IPS-18c (cell line): ENCODE results near the gene ADD3.

ENCODE experiments used
- H3K4me3 ChIP-seq: 2 replicates; pipeline ENCODE4 v1.7.0; 2013; ENCODE audit warnings: low read depth, mild to moderate bottlenecking, low read length, moderate library complexity; ENCODE audit not compliant: insufficient read depth
- H3K9me3 ChIP-seq: one replicate; pipeline ENCODE4 v1.6.1; 2013; ENCODE audit warnings: mild to moderate bottlenecking, low read length, moderate library complexity; ENCODE audit not compliant: control insufficient read depth, insufficient read depth

ADD3 gene

GRCh38 chr10:109994711-109995577, 12.8 kb upstream of the ADD3 start:
- Histone ChIP-seq H3K9me3 (no peaks in the 10 kb centered on the region), H3K4me3 (no peak overlapping the region)

GRCh38 chr10:109995595-109995994, 12.2 kb upstream of the ADD3 start:
- Histone ChIP-seq H3K9me3 (no peaks in the 10 kb centered on the region), H3K4me3 (no peak overlapping the region)

- no peak overlapping the region for H3K4me3 ChIP-seq
- no peaks in the 10 kb centered on the region for H3K9me3 ChIP-seq
These were observed 11.6 kb upstream of the ADD3 start for GRCh38 chr10:109996225-109996624.

- no peak overlapping the region for H3K4me3 ChIP-seq
- no peaks in the 10 kb centered on the region for H3K9me3 ChIP-seq
These were observed 11.0 kb upstream of the ADD3 start for GRCh38 chr10:109996766-109997171.

- no peak overlapping the region for H3K4me3 ChIP-seq
- H3K9me3 ChIP-seq = no peaks in the 10 kb centered on the region
These were observed 10.6 kb upstream of the ADD3 start for GRCh38 chr10:109997233-109997632.

GRCh38 chr10:109998513-109998912, 9.3 kb upstream of the ADD3 start:
- Histone ChIP-seq H3K9me3 (no peaks in the 10 kb centered on the region), H3K4me3 (no peak overlapping the region)

- no peaks in the 10 kb centered on the region for H3K9me3 ChIP-seq
- H3K4me3 ChIP-seq = no peak overlapping the region
These were observed 4.8 kb upstream of the ADD3 start for GRCh38 chr10:110002801-110003523.

GRCh38 chr10:110003524-110003885, 4.3 kb upstream of the ADD3 start:
- H3K9me3 ChIP-seq = no peaks in the 10 kb centered on the region
- no peak overlapping the region for H3K4me3 ChIP-seq

GRCh38 chr10:110005719-110006118, 2.1 kb upstream of the ADD3 start:
- H3K4me3 ChIP-seq = peak overlapping the region; percentile 32; the same call in 1 of the 2 replicates
- no peaks in the 10 kb centered on the region for H3K9me3 ChIP-seq

GRCh38 chr10:110006358-110007160, 1.2 kb upstream of the ADD3 start:
- Histone ChIP-seq H3K4me3 (peak overlapping the region; percentile 75), H3K9me3 (no peaks in the 10 kb centered on the region)

- H3K9me3 ChIP-seq = no peaks in the 10 kb centered on the region
- H3K4me3 ChIP-seq = peak overlapping the region; percentile 75
These were observed 553 bp upstream of the ADD3 start for GRCh38 chr10:110007161-110007700.

GRCh38 chr10:110008518-110009339, 945 bp downstream of the ADD3 start:
- Histone ChIP-seq H3K4me3 (peak overlapping the region; percentile 81), H3K9me3 (no peaks in the 10 kb centered on the region)

GRCh38 chr10:110009736-110010475, 2.1 kb downstream of the ADD3 start:
- H3K4me3 ChIP-seq = no peak overlapping the region

GRCh38 chr10:110010486-110011378, 2.9 kb downstream of the ADD3 start:
- no peak overlapping the region for H3K4me3 ChIP-seq

More at GRCh38 chr10:110009736-110010475, 2.1 kb downstream of the ADD3 start:
- no peaks in the 10 kb centered on the region for H3K9me3 ChIP-seq

GRCh38 chr10:110011681-110012080, 3.9 kb downstream of the ADD3 start:
- Histone ChIP-seq H3K9me3 (no peaks in the 10 kb centered on the region), H3K4me3 (no peak overlapping the region)

More at GRCh38 chr10:110010486-110011378, 2.9 kb downstream of the ADD3 start:
- H3K9me3 ChIP-seq = no peaks in the 10 kb centered on the region
